HG03342 (cell line): ENCODE results near the gene TAS2R31.
"Not testable (repeated sequence)": the region's sequence is repeated elsewhere in the genome, so short reads cannot be mapped to it uniquely, and the experiment has no call there.

Experiments
- ATAC-seq: cut with Tn5 transposase; IDR thresholded peaks from one replicate; pipeline ENCODE4 v1.9.1; 2021; ENCODE audit warnings: mild to moderate bottlenecking, moderate library complexity; ENCODE audit not compliant: unreplicated experiment

Gene TAS2R31

GRCh38 chr12:11031307-11031706, at the start of gene TAS2R31:
Gene TAS2R31, minus strand, starts transcription at chr12:11031407. Its CDS starts 72 bp downstream, at chr12:11031335.
- ATAC-seq, result no peak

GRCh38 chr12:11078246-11078645, 47.0 kb upstream of the TAS2R31 start:
- ATAC-seq, result no peak

- no peak for ATAC-seq
These were observed 44.4 kb upstream of the TAS2R31 start for GRCh38 chr12:11075642-11076041.

GRCh38 chr12:11071414-11071813, 40.2 kb upstream of the TAS2R31 start:
- ATAC-seq, result no peak

GRCh38 chr12:11070999-11071398, 39.8 kb upstream of the TAS2R31 start:
- no peak for ATAC-seq

GRCh38 chr12:11069854-11070365, 38.7 kb upstream of the TAS2R31 start:
- no peak for ATAC-seq

- ATAC-seq, result no peak
These were observed 36.3 kb upstream of the TAS2R31 start for GRCh38 chr12:11067514-11067913.

- not testable (repeated sequence) for ATAC-seq
These were observed 31.0 kb upstream of the TAS2R31 start, which contains the start of gene TAS2R46 for GRCh38 chr12:11062194-11062593. Gene TAS2R46, minus strand, starts transcription at chr12:11062294. Its CDS starts 0 bp downstream, at chr12:11062294.

- ATAC-seq, result no peak
These were observed 28.6 kb upstream of the TAS2R31 start for GRCh38 chr12:11059784-11060183.

GRCh38 chr12:11059041-11059440, 27.8 kb upstream of the TAS2R31 start:
- ATAC-seq, result no peak

- ATAC-seq, result no peak
These were observed 24.1 kb upstream of the TAS2R31 start for GRCh38 chr12:11055306-11055705.

GRCh38 chr12:11049806-11050531, 18.8 kb upstream of the TAS2R31 start:
- ATAC-seq, result not testable (repeated sequence)

GRCh38 chr12:11041366-11041765, 10.2 kb upstream of the TAS2R31 start:
- not testable (repeated sequence) for ATAC-seq

GRCh38 chr12:11040162-11040561, 9.0 kb upstream of the TAS2R31 start:
- ATAC-seq, result no peak

- no peak for ATAC-seq
These were observed 8.0 kb upstream of the TAS2R31 start for GRCh38 chr12:11039171-11039570.

- ATAC-seq, result not testable (repeated sequence)
These were observed 2.8 kb upstream of the TAS2R31 start for GRCh38 chr12:11033959-11034358.

- no peak for ATAC-seq
These were observed 5.1 kb downstream of the TAS2R31 start for GRCh38 chr12:11026118-11026517.

- ATAC-seq, result no peak
These were observed 7.8 kb downstream of the TAS2R31 start for GRCh38 chr12:11023387-11023786.

- no peak for ATAC-seq
These were observed 8.7 kb downstream of the TAS2R31 start, which contains the start of gene TAS2R19 for GRCh38 chr12:11022520-11022919. Gene TAS2R19, minus strand, starts transcription at chr12:11022620. Its CDS starts 49 bp downstream, at chr12:11022571.

- ATAC-seq, result no peak
These were observed 14.3 kb downstream of the TAS2R31 start for GRCh38 chr12:11016937-11017336.

- no peak for ATAC-seq
These were observed 15.3 kb downstream of the TAS2R31 start for GRCh38 chr12:11015775-11016430.

GRCh38 chr12:11014234-11014633, 17.0 kb downstream of the TAS2R31 start:
- ATAC-seq, result no peak
